Kidney epithelial cell (primary cell): Measurements from ENCODE around the gene GRIA4. TPM values are rescaled to one million over a fixed set of nuclear protein-coding genes. Genes with fewer than 3 reads are reported as not detected.

Source experiments
- DNase-seq: peaks from one replicate; pipeline ENCODE4 v3.0.0-alpha.2; 2010; ENCODE audit warnings: low read depth
- H3K27me3 ChIP-seq: 2 replicates; pipeline ENCODE4 v1.6.0; 2011; ENCODE audit warnings: low read length; ENCODE audit not compliant: control insufficient read depth, insufficient read depth
- H3K36me3 ChIP-seq: 2 replicates; pipeline ENCODE4 v1.5.1; 2011; ENCODE audit warnings: low read length; ENCODE audit not compliant: control insufficient read depth, insufficient read depth
- H3K4me3 ChIP-seq: 2 replicates; pipeline ENCODE4 v1.5.1; 2011; ENCODE audit warnings: low read depth, mild to moderate bottlenecking, control low read depth, low read length
- total RNA-seq: library from RNA; depleted of rRNA; stranded (reverse); fragments of >200 nt; gene quantifications from 2 replicates; pipeline ENCODE4 v1.2.3, GENCODE V29; 2015
- TF ChIP-seq, protein P1 (sequence below): IDR thresholded peaks from 2 replicates; pipeline ENCODE4 v1.5.1; 2011; ENCODE audit warnings: mild to moderate bottlenecking, moderate library complexity, low read length, control low read depth, inconsistent platforms; ENCODE audit not compliant: insufficient read depth, poor library complexity, severe bottlenecking

Gene GRIA4
- total RNA-seq, 1 donor from 2014 or later: not detected

DNA sequence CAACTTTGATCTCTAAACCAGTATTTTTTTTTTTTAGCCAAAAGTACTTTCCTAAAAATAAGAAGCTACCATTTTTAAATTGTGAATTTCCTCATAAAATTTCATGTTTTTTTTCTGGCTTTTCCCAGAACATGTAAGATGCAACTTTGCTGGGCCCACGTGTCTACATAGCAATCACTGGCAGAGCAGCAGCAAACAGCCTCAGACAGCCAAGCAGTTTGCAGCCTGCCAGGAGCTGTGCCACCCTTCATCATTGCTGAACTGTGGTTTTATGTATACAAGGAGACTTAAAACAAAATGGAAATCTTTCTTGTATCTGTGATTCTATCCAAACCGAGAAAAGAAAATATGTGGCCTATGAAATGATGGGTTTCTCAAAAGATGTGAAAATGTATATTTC is 110.2 kb downstream of the GRIA4 start:
- no peaks in the 10 kb centered on the region for H3K27me3 ChIP-seq
- DNase-seq: no peak
- TF ChIP-seq, protein P1, sequence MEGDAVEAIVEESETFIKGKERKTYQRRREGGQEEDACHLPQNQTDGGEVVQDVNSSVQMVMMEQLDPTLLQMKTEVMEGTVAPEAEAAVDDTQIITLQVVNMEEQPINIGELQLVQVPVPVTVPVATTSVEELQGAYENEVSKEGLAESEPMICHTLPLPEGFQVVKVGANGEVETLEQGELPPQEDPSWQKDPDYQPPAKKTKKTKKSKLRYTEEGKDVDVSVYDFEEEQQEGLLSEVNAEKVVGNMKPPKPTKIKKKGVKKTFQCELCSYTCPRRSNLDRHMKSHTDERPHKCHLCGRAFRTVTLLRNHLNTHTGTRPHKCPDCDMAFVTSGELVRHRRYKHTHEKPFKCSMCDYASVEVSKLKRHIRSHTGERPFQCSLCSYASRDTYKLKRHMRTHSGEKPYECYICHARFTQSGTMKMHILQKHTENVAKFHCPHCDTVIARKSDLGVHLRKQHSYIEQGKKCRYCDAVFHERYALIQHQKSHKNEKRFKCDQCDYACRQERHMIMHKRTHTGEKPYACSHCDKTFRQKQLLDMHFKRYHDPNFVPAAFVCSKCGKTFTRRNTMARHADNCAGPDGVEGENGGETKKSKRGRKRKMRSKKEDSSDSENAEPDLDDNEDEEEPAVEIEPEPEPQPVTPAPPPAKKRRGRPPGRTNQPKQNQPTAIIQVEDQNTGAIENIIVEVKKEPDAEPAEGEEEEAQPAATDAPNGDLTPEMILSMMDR: no peak
- H3K4me3 ChIP-seq: no peak overlapping the region
- no peaks in the 10 kb centered on the region for H3K36me3 ChIP-seq

- no peaks in the 10 kb centered on the region for H3K36me3 ChIP-seq
- no peak overlapping the region for H3K4me3 ChIP-seq
- TF ChIP-seq, protein P1: no peak
- H3K27me3 ChIP-seq: no peaks in the 10 kb centered on the region
- no peak for DNase-seq
Observed at GRCh38 chr11:105723269-105723668, 113.4 kb downstream of the GRIA4 start.

- TF ChIP-seq, protein P1: no peak
- no peak for DNase-seq
- Histone ChIP-seq H3K27me3 (no peaks in the 10 kb centered on the region), H3K36me3 (no peaks in the 10 kb centered on the region), H3K4me3 (no peak overlapping the region)
Observed at GRCh38 chr11:105732611-105733010, 122.7 kb downstream of the GRIA4 start.

DNA sequence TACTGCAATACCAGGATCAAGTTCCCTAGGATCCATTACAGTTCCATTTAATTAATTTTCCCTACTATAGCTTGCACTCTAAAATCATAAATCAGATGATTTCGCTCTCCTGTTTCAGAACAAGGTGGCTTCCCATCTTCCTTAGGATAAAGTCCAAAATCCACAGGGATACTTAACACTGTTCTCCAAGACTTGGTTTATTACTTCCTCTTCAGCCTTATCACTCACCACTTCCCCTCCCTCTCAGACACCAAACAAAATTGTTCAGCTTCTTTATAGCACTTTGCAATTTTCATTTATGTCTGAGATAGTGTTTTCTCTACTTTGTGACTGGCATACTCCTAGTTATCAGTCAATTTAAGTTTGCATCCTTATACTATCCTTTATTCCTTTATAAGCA is 124.6 kb downstream of the GRIA4 start:
- TF ChIP-seq, protein P1: no peak
- Histone ChIP-seq H3K4me3 (no peak overlapping the region), H3K27me3 (no peaks in the 10 kb centered on the region), H3K36me3 (no peaks in the 10 kb centered on the region)
- no peak for DNase-seq

GRCh38 chr11:105738251-105738650 is 128.4 kb downstream of the GRIA4 start:
- no peaks in the 10 kb centered on the region for H3K36me3 ChIP-seq
- H3K27me3 ChIP-seq: no peaks in the 10 kb centered on the region
- H3K4me3 ChIP-seq: no peak overlapping the region
- TF ChIP-seq, protein P1: no peak
- no peak for DNase-seq

GRCh38 chr11:105738986-105739795 is 129.3 kb downstream of the GRIA4 start:
- Histone ChIP-seq H3K27me3 (no peaks in the 10 kb centered on the region), H3K4me3 (no peak overlapping the region), H3K36me3 (no peaks in the 10 kb centered on the region)
- TF ChIP-seq, protein P1: no peak
- DNase-seq: no peak
